Osteocyte (in vitro differentiated cells): ENCODE data around the gene LPXN. TPM values are rescaled to one million over a fixed set of nuclear protein-coding genes. Genes with fewer than 3 reads are reported as not detected.

Experiments
- DNase-seq: peaks from one replicate; pipeline ENCODE4 v3.0.0; 2021; ENCODE audit warnings: mixed read lengths; ENCODE audit not compliant: unreplicated experiment; ENCODE audit errors: extremely low spot score
- H3K27ac Mint-ChIP-seq: one replicate; pipeline ENCODE4 v1.8.0; 2021; ENCODE audit warnings: mild to moderate bottlenecking, mixed read lengths; ENCODE audit not compliant: unreplicated experiment
- H3K27me3 Mint-ChIP-seq: one replicate; pipeline ENCODE4 v1.8.0; 2021; ENCODE audit warnings: mixed read lengths; ENCODE audit not compliant: unreplicated experiment
- H3K36me3 Mint-ChIP-seq: one replicate; pipeline ENCODE4 v1.8.0; 2021; ENCODE audit warnings: mixed read lengths; ENCODE audit not compliant: unreplicated experiment
- H3K4me1 Mint-ChIP-seq: one replicate; pipeline ENCODE4 v1.8.0; 2021; ENCODE audit warnings: mixed read lengths; ENCODE audit not compliant: unreplicated experiment
- H3K4me3 Mint-ChIP-seq: one replicate; pipeline ENCODE4 v1.8.0; 2021; ENCODE audit warnings: mild to moderate bottlenecking, moderate library complexity, mixed read lengths; ENCODE audit not compliant: unreplicated experiment
- H3K9me3 Mint-ChIP-seq: one replicate; pipeline ENCODE4 v1.8.0; 2021; ENCODE audit warnings: mixed read lengths; ENCODE audit not compliant: unreplicated experiment
- CTCF ChIP-seq: fragments of 200-600 bp; sonication (generic); IDR thresholded peaks from 2 replicates; pipeline ENCODE4 v1.5.0; 2021; ENCODE audit warnings: antibody characterized with exemption, mild to moderate bottlenecking, moderate library complexity
- total RNA-seq: library from RNA; stranded (reverse); gene quantifications from 2 replicates; pipeline ENCODE4 v1.2.1, GENCODE V29; 2021

LPXN gene
- total RNA-seq, 1 donor from 2014 or later, result 7.3 TPM

- Mint-ChIP-seq H3K27me3 (no peaks in the 10 kb centered on the region), H3K36me3 (no peaks in the 10 kb centered on the region), H3K9me3 (no peaks in the 10 kb centered on the region), H3K27ac (peak overlapping the region; percentile 99), H3K4me3 (peak overlapping the region; percentile 99), H3K4me1 (peaks cover 47% of the 10 kb centered on the region)
- peak; percentile 97 for DNase-seq
- peak; percentile 75 for TF ChIP-seq CTCF
These were observed 3.8 kb upstream of the LPXN start for GRCh38 chr11:58579192-58580129.

- peak; percentile 98 for DNase-seq
- TF ChIP-seq CTCF, result no peak
- H3K27ac Mint-ChIP-seq, result peak within 1 kb of the TSS; percentile 99
- peak within 1 kb of the TSS; percentile 99 for H3K4me3 Mint-ChIP-seq
- no peaks in the 10 kb centered on the region for H3K9me3 Mint-ChIP-seq
- H3K4me1 Mint-ChIP-seq, result peaks cover 51% of the 10 kb centered on the region
- no peaks in the 10 kb centered on the region for H3K27me3 Mint-ChIP-seq
- H3K36me3 Mint-ChIP-seq, result no peaks in the 10 kb centered on the region
These were observed 3.1 kb upstream of the LPXN start, which contains the start of gene ZFP91 for GRCh38 chr11:58578635-58579191. TSS of gene ZFP91 (plus strand) at chr11:58579063. CDS start at chr11:58579282, 219 bp downstream.

- no peaks in the 10 kb centered on the region for H3K27me3 Mint-ChIP-seq
- H3K27ac Mint-ChIP-seq, result peak overlapping the region; percentile 99
- TF ChIP-seq CTCF, result no peak
- H3K36me3 Mint-ChIP-seq, result no peaks in the 10 kb centered on the region
- peaks cover 53% of the 10 kb centered on the region for H3K4me1 Mint-ChIP-seq
- no peaks in the 10 kb centered on the region for H3K9me3 Mint-ChIP-seq
- DNase-seq, result peak; percentile 98
- H3K4me3 Mint-ChIP-seq, result peak overlapping the region; percentile 99
These were observed 2.5 kb upstream of the LPXN start for GRCh38 chr11:58578136-58578634.

GRCh38 chr11:58577555-58578135, 2.0 kb upstream of the LPXN start:
- Mint-ChIP-seq H3K27me3 (no peaks in the 10 kb centered on the region), H3K4me1 (peaks cover 51% of the 10 kb centered on the region), H3K27ac (peak overlapping the region; percentile 99), H3K4me3 (peak overlapping the region; percentile 99), H3K36me3 (no peaks in the 10 kb centered on the region), H3K9me3 (no peaks in the 10 kb centered on the region)
- no peak for DNase-seq
- no peak for TF ChIP-seq CTCF
